Iris pigment epithelial cell (primary cell): Measurements from ENCODE around the gene PODNL1.
"Not testable (repeated sequence)": the region's sequence is repeated elsewhere in the genome, so short reads cannot be mapped to it uniquely, and the experiment has no call there.

ENCODE experiments used
- DNase-seq: peaks from one replicate; pipeline ENCODE4 v3.0.0-alpha.2; 2011; ENCODE audit warnings: low read depth

PODNL1 gene

GRCh38 chr19:13973479-13973878, 35.3 kb upstream of the PODNL1 start:
- DNase-seq = not testable (repeated sequence)

GRCh38 chr19:13972368-13973155, 34.3 kb upstream of the PODNL1 start:
- DNase-seq = no peak

- DNase-seq = not testable (repeated sequence)
Measured at GRCh38 chr19:13971868-13972267, 33.7 kb upstream of the PODNL1 start.

GRCh38 chr19:13969897-13970296, 31.7 kb upstream of the PODNL1 start:
- DNase-seq = no peak

- no peak for DNase-seq
Measured at GRCh38 chr19:13968999-13969398, 30.8 kb upstream of the PODNL1 start.

- DNase-seq = no peak
Measured at GRCh38 chr19:13968383-13968935, 30.2 kb upstream of the PODNL1 start.

- DNase-seq = not testable (repeated sequence)
Measured at GRCh38 chr19:13967206-13967605, 29.0 kb upstream of the PODNL1 start.

- DNase-seq = no peak
Measured at GRCh38 chr19:13966684-13967128, 28.5 kb upstream of the PODNL1 start.

GRCh38 chr19:13965926-13966683, 27.9 kb upstream of the PODNL1 start:
- DNase-seq = no peak

- no peak for DNase-seq
Measured at GRCh38 chr19:13965377-13965896, 27.2 kb upstream of the PODNL1 start.

GRCh38 chr19:13964776-13965175, 26.6 kb upstream of the PODNL1 start:
- no peak for DNase-seq

- DNase-seq = no peak
Measured at GRCh38 chr19:13963603-13964105, 25.4 kb upstream of the PODNL1 start.

- peak; percentile 55 for DNase-seq
Measured at GRCh38 chr19:13962699-13963602, 24.7 kb upstream of the PODNL1 start.

- no peak for DNase-seq
Measured at GRCh38 chr19:13961826-13962698, 23.8 kb upstream of the PODNL1 start.

- DNase-seq = no peak
Measured at GRCh38 chr19:13960863-13961784, 22.9 kb upstream of the PODNL1 start.

GRCh38 chr19:13959962-13960862, 22.0 kb upstream of the PODNL1 start:
- DNase-seq = no peak

GRCh38 chr19:13959141-13959961, 21.1 kb upstream of the PODNL1 start:
- DNase-seq = no peak
